GM18867 (cell line): ENCODE results near the gene RBM34.
"Not testable (repeated sequence)": the region's sequence is repeated elsewhere in the genome, so short reads cannot be mapped to it uniquely, and the experiment has no call there.

Experiments used
- ATAC-seq: cut with Tn5 transposase; IDR thresholded peaks from one replicate; pipeline ENCODE4 v1.9.1; 2021; ENCODE audit warnings: mild to moderate bottlenecking, moderate library complexity; ENCODE audit not compliant: unreplicated experiment

The RBM34 gene

GRCh38 chr1:235160957-235161684 is at the start of gene RBM34:
TSS of gene RBM34 (minus strand) at chr1:235161250. CDS start at chr1:235161226, 24 bp downstream.
- ATAC-seq = peak; percentile 94

GRCh38 chr1:235207209-235207565 is 46.1 kb upstream of the RBM34 start:
- ATAC-seq = no peak

- no peak for ATAC-seq
These were observed 45.6 kb upstream of the RBM34 start for GRCh38 chr1:235206533-235207208.

GRCh38 chr1:235205687-235206086 is 44.6 kb upstream of the RBM34 start:
- ATAC-seq = no peak

- no peak for ATAC-seq
These were observed 42.4 kb upstream of the RBM34 start for GRCh38 chr1:235203428-235203827.

- not testable (repeated sequence) for ATAC-seq
These were observed 41.4 kb upstream of the RBM34 start for GRCh38 chr1:235202447-235202846.

GRCh38 chr1:235199441-235199840 is 38.4 kb upstream of the RBM34 start:
- ATAC-seq = no peak

- no peak for ATAC-seq
These were observed 29.4 kb upstream of the RBM34 start for GRCh38 chr1:235190431-235190830.

GRCh38 chr1:235187316-235187715 is 26.3 kb upstream of the RBM34 start:
- no peak for ATAC-seq

- ATAC-seq = no peak
These were observed 20.7 kb upstream of the RBM34 start for GRCh38 chr1:235181561-235182245.

- ATAC-seq = no peak
These were observed 19.9 kb upstream of the RBM34 start for GRCh38 chr1:235180916-235181460.

- ATAC-seq = no peak
These were observed 15.4 kb upstream of the RBM34 start for GRCh38 chr1:235176486-235176885.

- no peak for ATAC-seq
These were observed 8.9 kb upstream of the RBM34 start for GRCh38 chr1:235169986-235170385.

- no peak for ATAC-seq
These were observed 7.3 kb upstream of the RBM34 start for GRCh38 chr1:235168375-235168774.

- ATAC-seq = peak; percentile 1
These were observed 756 bp upstream of the RBM34 start for GRCh38 chr1:235161685-235162327.

- ATAC-seq = peak; percentile 38
These were observed 580 bp downstream of the RBM34 start for GRCh38 chr1:235160383-235160956.

- not testable (repeated sequence) for ATAC-seq
These were observed 1.1 kb downstream of the RBM34 start for GRCh38 chr1:235159930-235160329.

GRCh38 chr1:235159284-235159683 is 1.8 kb downstream of the RBM34 start:
- not testable (repeated sequence) for ATAC-seq

GRCh38 chr1:235158680-235159079 is 2.4 kb downstream of the RBM34 start:
- ATAC-seq = no peak

- ATAC-seq = no peak
These were observed 3.9 kb downstream of the RBM34 start for GRCh38 chr1:235157150-235157549.

GRCh38 chr1:235156740-235157139 is 4.3 kb downstream of the RBM34 start:
- no peak for ATAC-seq
